22Rv1 (cell line): ENCODE data around the gene ENKD1.

Experiments
- CTCF ChIP-seq: fragments of 450-650 bp; IDR thresholded peaks from 2 replicates; pipeline ENCODE4 v1.5.1; 2017; ENCODE audit warnings: mild to moderate bottlenecking
- ZFX ChIP-seq: fragments of 450-650 bp; IDR thresholded peaks from 2 replicates; pipeline ENCODE4 v1.6.1; 2017; ENCODE audit warnings: antibody characterized with exemption, borderline replicate concordance

DNA sequence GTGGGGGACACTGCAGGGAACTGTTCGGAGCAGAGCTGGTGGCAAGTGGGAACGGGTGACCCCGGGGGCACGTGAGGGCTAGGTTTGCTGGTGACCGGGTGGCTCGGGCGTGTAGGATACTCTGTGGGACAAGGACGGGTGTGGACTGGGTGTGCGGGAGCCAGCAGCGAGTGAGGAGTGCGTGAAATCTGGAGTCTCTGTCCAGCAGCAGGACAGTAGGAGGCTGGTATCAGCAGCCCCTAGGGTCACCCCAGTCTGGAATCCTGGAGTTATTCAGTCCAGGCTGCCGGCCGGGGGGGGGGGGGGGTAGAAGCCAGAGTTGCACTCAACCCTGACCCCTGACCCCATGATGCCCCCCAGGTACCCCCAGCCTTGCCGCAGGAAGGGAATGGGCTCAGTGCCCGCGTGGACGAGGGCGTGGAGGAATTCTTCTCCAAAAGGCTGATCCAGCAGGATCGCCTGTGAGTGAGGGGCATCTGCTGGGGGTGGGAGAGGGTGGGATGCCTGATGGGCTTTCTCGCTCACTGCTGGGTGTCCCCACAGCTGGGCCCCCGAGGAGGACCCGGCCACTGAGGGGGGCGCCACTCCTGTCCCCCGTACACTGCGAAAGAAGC is 12.7 kb downstream of the ENKD1 start:
- TF ChIP-seq CTCF, result no peak
- no peak for TF ChIP-seq ZFX
